NCI-H82 treated with DMSO at 0.1 percent for 48 hours (cell line): Measurements from ENCODE around the gene CSF3R.
"Not testable (repeated sequence)": the region's sequence is repeated elsewhere in the genome, so short reads cannot be mapped to it uniquely, and the experiment has no call there.

ENCODE experiments used
- DNase-seq: peaks from one replicate; lab custom pipeline; 2025; ENCODE audit not compliant: unreplicated experiment; lab: John Stamatoyannopoulos, UW

CSF3R gene

GRCh38 chr1:36513676-36514473 lies 31.2 kb upstream of the CSF3R start:
- no peak for DNase-seq

- no peak for DNase-seq
Observed at GRCh38 chr1:36512842-36513241, 30.1 kb upstream of the CSF3R start.

GRCh38 chr1:36511804-36512798 lies 29.4 kb upstream of the CSF3R start:
- no peak for DNase-seq

DNA sequence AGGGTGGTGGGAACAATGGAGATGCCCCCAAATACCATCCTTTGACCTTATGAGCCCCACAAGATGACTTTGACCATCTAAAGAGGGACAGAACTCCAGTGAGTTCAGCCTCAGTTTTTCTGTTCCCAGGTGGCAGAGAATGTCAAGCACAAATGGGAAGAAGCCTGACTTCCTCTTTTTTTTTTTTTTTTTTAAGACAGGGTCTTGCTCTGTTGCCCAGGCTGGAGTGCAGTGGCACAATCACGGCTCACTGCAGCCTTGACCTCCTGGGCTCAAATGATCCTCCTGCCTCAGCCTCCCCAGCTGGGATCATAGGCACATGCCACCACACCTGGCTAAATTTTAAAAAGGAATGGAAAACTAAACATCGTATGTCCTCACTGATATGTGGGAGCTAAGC lies 28.5 kb upstream of the CSF3R start:
- DNase-seq: not testable (repeated sequence)

DNA sequence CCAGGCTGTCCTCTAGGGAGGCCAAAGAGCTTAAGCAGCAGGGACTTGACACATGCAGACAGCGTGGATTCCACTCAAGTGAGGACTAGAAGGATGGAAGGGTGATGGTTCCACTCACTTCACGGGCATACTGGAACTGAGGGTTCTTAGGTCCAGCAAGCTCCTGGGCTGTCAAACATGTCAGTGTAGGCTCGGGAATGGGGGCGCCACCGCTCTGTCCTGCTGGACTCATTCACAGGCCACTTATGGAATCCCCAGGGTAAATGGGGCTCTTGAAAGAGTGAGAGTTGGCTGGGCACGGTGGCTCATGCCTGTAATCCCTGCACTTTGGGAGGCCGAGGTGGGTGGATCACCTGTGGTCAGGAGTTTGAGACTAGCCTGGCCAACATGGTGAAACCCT lies 27.7 kb upstream of the CSF3R start:
- DNase-seq: no peak

DNA sequence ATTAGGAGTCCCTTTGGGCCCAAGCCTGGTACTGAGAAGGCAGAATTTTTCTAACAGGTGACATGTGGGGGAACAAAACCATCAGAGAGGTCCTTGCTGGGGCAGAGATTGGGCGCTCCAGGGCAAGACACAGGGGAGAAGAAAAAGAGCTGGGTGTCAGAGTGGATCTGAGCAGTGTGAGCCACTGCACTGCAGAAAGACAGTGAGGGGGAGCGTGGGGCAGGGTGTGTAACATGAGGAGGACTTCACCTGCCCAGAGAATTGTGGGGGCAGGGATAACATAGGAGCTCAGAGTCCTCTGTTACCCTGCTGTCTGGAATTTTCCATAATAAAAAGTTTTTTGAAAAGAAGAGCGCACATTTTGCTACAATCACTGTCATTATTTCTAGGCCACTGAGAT lies 25.5 kb upstream of the CSF3R start:
- no peak for DNase-seq

DNA sequence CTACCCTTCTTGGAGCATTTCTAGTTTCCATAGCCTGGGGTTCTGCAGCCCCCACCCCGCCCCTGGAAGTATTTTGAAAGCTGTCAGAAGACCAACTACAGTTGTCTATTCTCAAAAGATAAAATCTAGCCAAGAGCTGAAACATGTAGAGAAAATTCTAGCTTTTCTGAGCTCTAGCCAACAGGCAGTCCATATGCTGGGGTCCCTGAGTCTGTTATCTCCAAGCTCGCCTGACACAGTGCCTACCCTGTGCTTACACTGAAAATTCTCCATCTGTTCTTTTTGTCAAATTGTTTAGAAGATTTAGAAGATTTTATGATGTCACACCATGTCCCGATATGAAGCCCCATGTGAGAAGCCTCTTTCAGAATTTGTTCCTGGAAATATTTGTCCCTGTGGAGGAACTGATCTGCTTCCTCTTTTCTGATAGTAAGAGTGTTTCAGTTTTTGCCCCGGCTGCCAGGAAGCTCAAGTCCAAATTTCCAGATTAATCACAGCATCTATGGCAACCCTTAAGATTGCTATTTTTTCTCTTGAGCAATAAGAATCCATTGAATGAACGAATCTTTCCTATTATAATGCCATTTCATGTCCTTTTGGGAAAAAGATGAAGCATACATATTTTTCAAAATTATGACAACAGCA lies 23.7 kb upstream of the CSF3R start:
- no peak for DNase-seq

DNA sequence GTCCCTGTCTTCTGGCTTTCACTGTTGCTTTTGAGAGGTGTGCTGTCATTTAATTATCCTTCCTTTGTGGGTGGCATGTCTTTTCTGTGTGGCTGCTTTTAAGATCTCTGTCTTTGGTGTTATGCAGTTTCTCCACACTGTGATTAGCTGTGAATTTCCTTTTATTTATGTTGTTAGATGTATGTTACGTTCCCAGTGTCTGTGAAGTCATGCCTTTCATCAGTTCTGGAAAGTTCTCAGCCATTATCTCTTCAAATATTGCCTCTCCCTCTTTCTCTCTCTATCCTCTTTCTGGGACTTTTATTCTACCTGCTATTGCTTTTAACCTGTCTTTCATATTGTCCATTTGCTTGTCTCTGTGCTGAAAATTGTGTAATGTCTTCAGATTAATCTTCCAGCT lies 21.0 kb upstream of the CSF3R start:
- DNase-seq: no peak

DNA sequence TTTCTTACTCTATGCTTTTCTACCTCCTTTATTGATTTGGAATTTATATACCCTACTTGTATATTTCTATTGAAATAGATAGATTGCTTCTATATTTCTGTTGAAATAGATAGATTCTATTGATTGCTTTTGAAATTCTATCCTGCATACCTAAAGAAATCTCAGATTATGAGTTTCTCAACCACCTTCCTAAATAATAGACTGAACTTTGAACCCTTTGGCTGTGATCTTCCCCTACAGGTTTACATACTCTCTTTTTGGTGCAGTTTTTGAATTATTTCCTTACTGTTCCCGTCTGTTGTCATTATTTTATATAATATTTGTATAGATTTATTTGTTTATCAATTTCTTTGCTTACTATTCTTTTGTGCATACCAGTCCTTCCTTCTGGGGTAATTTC lies 20.4 kb upstream of the CSF3R start:
- no peak for DNase-seq

- no peak for DNase-seq
Observed at GRCh38 chr1:36502616-36503015, 19.9 kb upstream of the CSF3R start.

DNA sequence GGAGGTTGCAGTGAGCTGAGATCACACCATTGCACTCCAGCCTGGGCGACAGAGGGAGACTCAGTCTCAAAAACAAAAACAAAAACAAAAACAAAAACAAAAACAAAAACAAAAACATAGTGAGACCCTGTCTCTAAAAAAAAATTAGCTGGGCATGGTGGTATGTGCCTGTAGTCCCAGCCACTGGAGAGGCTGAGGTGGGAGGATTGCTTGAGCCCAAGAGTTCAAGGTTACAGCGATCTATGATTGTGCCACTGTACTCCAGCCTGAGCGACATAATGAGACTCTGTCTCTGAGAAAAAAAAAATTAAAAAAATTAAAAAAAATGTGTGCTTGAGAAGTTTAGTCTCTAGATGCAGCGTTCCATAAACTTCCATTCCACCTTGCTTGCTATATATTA lies 19.2 kb upstream of the CSF3R start:
- DNase-seq: not testable (repeated sequence)

DNA sequence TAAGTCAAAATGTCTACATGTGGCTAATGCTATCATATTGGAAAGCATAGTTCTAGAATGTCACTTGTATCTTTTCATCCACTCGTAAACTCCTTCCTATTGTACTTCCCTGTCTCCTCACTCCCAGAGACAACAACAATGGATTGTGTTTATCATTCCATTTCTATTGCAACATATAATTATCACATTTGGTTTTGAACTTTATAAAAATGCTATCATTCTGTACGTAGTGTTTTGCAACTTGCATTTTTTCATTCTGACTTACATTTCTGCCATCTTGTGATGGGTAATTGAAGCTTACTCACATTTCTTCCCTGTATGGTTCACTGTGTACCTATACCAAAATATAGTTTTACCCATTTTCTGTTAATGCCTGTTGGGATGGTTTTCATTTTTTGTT lies 14.5 kb upstream of the CSF3R start:
- no peak for DNase-seq

- DNase-seq: no peak
Observed at GRCh38 chr1:36494971-36495370, 12.3 kb upstream of the CSF3R start.

DNA sequence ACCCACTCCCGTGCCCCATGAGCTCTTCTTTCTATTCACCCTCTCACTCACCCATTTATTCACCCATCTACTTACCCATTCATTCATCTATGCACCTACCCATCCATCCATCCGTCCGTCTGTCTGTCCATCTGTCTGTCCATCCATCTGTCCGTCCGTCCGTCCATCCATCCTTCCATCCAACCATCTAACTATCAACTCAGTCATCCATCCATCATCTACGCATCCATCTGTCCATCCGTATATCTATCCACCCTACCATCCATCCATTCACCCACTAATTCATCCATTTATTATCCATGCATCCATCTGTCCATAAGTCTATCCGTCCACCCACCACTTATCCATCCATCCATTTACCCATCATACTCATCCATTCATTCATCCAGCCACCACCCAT lies 10.8 kb upstream of the CSF3R start:
- no peak for DNase-seq

DNA sequence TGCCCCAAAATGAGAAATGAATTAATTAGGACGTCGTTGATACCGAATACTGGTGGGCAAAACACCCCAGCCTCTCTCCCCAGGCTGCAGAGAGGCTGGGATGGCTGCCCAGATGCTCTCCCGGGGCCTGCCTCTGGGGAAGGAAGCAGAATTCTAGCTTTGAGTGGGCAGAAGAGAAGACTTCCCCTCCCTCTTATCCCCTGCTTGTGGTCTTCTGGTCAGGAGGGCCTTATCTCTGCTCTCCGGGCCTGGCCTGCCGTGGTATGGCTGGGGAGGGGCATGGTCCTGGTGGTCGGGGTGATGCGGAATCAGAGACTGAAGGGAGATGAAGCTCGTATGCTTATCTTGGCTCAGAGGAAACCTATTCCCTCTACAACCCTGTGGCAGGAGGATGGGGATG lies 9.8 kb upstream of the CSF3R start:
- DNase-seq: no peak

GRCh38 chr1:36489258-36490051 lies 6.7 kb upstream of the CSF3R start:
- not testable (repeated sequence) for DNase-seq

DNA sequence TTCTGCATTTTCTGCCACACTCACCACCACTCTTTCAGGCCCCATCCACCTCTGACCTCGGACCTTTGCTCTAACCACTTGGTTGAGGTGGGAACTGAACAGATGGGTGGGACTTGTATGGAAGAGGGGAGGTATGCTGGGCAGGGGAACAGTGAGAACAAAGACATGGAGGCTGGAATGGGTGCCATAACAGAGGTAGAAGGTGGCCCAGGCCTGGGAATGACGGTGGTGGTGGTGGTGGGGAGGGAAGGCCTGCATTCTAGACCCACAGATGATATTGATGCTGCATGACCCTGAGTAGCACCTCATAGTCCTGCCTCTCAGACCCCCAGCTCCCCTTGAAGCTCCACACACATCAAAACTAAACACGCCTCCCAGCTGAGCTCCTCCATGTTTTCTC lies 5.2 kb upstream of the CSF3R start:
- DNase-seq: no peak

DNA sequence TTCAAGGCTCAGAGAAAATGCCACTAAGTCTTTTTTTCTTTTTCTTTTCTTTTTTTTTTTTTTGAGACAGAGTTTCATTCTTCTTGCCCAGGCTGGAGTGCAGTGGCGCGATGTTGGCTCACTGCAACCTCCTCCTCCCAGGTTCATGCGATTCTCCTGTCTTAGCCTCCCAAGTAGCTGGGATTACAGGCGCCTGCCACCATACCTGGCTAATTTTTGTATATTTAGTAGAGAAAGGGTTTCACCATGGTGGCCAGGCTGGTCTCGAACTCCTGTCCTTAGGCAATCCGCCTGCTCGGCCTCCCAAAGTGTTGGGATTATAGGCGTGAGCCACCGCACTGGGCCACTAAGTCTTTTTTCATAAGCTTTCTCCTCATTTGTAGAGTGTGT lies 4.6 kb upstream of the CSF3R start:
- not testable (repeated sequence) for DNase-seq

DNA sequence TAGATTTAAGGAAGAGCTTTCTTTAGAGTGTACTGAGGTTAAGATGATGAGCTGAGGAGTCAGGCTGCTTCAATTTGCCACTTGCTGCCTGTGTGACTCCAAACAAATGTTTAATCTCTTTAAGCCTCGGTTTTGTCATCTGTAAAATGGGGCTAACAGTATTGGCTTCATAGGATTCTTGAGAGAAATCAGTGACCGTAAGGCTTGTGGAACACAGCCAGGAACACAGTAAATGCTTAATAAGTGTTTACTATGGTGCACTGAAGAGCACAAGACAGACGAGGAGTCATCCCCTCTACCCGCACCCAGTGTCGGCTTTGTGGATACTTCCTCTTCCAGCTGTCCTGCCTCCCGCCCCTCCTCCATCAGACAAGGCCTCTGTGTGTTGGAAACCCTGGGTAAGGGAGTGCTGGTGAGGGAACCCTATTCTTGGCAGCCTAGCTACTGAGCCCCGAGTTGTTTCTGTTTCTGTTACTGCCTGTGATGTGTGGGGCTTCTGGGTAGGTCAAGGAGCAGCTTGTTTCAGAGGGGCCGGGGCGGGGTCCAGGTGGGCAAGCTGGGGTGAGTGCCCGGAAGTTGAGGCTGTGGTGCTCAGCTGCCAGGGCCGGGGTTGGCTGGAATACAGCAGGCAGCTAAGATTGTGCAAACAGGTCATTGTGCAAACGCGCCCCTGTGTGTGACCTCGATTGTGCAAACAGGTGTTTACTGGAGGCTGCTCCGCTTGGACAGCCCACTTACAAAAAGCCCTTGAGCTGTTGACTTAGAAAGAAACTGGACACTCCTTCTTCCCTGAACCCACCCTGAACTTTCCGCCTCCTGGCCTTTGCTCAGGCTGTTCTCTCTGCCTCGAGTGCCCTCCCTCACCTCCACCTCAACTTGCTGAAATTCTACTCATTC lies 4.0 kb upstream of the CSF3R start:
- DNase-seq: no peak

- DNase-seq: no peak
Observed at GRCh38 chr1:36486093-36486438, 3.4 kb upstream of the CSF3R start.
